ENCODE measurements around the gene TAB3.

TAB3 gene

DNA sequence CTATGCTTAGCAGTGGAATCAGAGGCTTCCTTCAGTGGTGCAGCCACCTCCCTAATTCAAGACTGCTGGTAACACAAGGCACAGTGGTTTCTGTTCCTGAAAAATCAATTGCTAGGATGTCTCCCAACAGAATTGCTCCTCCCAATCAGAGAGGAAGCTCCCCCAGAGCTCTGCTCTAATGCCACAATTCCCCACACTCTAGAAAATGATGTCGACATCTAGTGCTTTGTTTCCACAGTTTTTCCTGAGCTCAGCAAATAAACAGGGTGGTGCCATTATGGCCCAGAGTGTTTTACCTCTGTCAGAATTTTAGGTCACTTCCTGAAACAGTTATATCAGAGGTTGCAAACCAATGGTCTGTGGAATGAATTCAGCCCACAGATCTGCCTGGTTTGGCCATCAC lies 24.7 kb downstream of the TAB3 start:
- no peaks in the 10 kb centered on the region for H3K4me1 Mint-ChIP-seq
- no peaks in the 10 kb centered on the region for H3K27me3 Mint-ChIP-seq
- H3K4me3 Mint-ChIP-seq, result no peak overlapping the region
- H3K27ac Mint-ChIP-seq, result no peak overlapping the region
- H3K9me3 Mint-ChIP-seq, result no peaks in the 10 kb centered on the region
- peaks cover 7% of the 10 kb centered on the region for H3K36me3 Mint-ChIP-seq

DNA sequence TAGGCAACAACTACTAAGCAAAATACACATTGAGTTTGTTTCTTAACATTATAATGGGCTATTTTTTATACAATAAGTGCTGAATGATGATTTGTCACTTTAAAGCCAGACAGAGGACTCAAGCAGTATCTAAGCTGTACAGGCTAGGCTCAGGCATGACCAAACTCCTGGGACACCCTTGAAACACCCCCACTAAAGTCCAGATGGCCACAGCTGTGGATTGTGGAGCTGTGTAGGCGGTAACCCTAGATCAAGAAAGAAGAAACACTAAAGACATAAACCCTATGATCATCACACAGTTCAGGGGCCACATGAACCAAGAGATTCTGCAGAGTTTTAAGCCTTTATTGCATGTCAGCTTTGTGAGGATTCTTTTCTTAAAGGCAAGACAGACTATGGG lies 25.1 kb downstream of the TAB3 start:
- Mint-ChIP-seq H3K27me3 (no peaks in the 10 kb centered on the region), H3K9me3 (no peaks in the 10 kb centered on the region), H3K4me1 (no peaks in the 10 kb centered on the region), H3K36me3 (peaks cover 5% of the 10 kb centered on the region), H3K27ac (no peak overlapping the region), H3K4me3 (no peak overlapping the region)

DNA sequence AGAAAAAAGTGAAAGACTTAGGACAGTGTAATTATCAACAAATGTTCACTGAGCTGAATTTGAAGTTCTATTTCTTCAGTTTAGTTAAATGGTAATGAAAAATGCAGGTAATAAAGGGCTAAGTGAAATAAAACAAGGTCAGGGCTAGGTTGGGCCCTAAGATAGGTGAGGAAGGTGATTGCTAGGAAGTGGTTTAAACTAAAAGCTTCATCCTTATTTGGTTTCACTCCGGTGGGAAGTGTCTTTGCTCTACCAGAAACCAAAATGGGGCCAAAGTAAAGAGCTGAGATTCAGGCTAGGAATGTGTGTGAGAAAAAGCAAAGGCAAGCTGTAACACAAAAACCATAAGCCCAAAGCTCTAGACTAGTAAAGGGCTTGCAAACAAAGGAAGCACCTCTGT lies 31.0 kb downstream of the TAB3 start:
- Mint-ChIP-seq H3K4me3 (no peak overlapping the region), H3K27me3 (no peaks in the 10 kb centered on the region), H3K27ac (peak overlapping the region; percentile 18), H3K36me3 (peaks cover 15% of the 10 kb centered on the region), H3K9me3 (no peaks in the 10 kb centered on the region), H3K4me1 (no peaks in the 10 kb centered on the region)

DNA sequence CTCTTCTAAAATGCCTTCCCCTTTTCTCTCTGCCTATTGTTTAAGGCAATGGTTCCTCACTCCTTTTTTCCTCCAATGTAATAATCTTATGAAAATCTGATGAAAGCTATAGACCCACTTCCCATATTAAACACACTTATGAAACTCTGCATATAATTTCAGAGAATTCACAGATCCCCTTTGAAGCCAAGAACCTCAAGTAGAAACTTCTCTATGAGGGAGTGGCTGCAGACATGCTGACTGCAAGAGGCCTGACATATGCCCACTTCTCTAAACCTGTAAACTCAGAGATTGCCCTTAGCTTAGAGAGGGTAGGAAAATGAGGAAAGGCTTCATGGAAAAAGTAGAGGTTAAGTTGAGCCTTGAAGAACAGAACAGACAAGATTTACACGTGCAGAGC lies 37.6 kb downstream of the TAB3 start:
- Mint-ChIP-seq H3K4me1 (no peaks in the 10 kb centered on the region), H3K9me3 (no peaks in the 10 kb centered on the region), H3K27me3 (no peaks in the 10 kb centered on the region), H3K27ac (no peak overlapping the region), H3K36me3 (peaks cover 15% of the 10 kb centered on the region), H3K4me3 (no peak overlapping the region)

DNA sequence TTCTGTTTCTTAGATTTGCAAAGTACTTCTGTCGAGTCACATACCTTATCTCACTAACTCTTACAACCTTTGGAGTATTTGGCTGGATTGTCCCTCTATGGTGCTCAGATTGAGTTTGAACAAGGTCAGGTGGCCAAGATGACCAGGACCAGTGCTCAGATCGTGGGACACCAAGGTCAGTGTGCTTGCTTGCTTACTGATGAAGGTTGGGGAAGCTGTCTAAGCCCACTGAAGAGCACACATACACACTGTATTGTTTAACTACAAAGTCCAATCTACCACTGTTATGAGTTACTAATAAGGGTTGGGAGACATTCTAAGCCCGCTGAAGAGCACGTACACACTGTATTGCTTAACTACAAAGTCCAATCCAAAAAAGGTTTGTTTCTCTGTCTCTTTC lies 53.7 kb downstream of the TAB3 start:
- H3K4me1 Mint-ChIP-seq, result peaks cover 17% of the 10 kb centered on the region
- peaks cover 15% of the 10 kb centered on the region for H3K36me3 Mint-ChIP-seq
- H3K4me3 Mint-ChIP-seq, result no peak overlapping the region
- H3K27me3 Mint-ChIP-seq, result no peaks in the 10 kb centered on the region
- no peak overlapping the region for H3K27ac Mint-ChIP-seq
- H3K9me3 Mint-ChIP-seq, result no peaks in the 10 kb centered on the region

DNA sequence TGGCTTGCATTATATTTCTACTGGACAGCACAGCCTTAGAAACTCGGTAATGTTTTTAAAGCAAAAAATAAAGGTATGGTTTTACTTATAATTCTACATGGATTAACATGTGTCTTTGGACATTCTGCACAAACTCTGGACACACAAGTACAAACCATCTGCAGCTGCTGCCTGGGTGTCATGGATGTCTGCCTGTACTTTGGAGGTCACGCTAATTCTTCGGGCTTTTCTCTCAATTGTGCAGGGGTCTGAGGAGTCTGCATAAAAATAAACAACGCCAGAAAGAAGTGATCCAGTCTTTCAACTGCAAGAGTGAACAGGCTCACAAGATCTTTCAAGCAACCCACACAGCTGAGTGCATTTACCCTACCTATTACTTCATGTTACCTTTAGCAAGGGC lies 55.2 kb downstream of the TAB3 start:
- no peaks in the 10 kb centered on the region for H3K9me3 Mint-ChIP-seq
- no peak overlapping the region for H3K27ac Mint-ChIP-seq
- no peak overlapping the region for H3K4me3 Mint-ChIP-seq
- H3K27me3 Mint-ChIP-seq, result no peaks in the 10 kb centered on the region
- H3K36me3 Mint-ChIP-seq, result peaks cover 10% of the 10 kb centered on the region
- H3K4me1 Mint-ChIP-seq, result peaks cover 32% of the 10 kb centered on the region

DNA sequence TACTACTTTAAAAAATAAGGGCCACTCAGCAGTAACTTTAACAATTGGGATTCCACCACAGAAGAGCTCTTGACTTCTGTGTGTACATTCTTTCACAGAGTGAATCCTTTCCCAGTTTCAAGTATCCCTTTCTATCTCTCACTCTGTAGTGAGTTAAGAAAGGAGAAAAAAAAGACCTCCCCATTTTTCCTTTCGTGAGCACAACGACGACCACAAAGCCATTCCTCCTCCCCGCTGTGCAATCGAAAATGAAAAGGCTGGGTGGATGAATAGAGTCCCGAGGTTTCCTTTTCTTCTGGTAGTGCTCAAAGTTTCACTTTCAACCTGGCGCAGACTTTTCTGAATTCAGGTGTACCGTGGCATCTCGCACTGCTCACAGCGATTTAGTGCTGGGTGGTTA lies 58.0 kb downstream of the TAB3 start:
- H3K36me3 Mint-ChIP-seq, result peaks cover 1% of the 10 kb centered on the region
- H3K4me1 Mint-ChIP-seq, result peaks cover 44% of the 10 kb centered on the region
- H3K9me3 Mint-ChIP-seq, result no peaks in the 10 kb centered on the region
- peak overlapping the region; percentile 78 for H3K4me3 Mint-ChIP-seq
- no peaks in the 10 kb centered on the region for H3K27me3 Mint-ChIP-seq
- H3K27ac Mint-ChIP-seq, result peak overlapping the region; percentile 77

DNA sequence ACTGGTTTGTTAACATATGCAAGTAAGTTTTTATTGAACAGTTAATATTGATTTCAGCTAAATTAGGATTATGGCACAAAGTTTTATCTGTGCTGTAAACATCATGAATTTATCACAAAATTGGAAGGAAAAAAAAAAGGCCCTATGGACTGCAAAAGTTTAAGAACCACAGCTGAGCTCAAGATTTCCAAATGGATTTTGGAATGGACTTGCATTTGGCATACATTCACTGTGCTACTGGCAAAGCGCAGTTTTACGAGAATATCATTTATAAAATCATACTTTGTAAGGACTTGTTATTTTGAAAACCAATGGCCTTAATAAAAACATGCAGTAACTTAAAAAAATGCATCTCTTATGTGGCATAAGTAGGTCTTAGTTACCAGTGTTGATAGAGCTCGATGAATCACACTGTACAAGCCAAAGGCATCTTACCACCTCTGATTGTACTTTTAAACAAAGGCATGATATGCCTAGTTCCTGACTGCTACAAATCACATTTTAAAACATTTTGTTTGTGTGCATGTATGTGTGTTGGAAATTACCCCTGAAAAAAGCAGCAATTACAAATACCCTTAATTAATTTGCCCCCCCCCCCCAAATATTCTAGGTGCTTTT lies 58.6 kb downstream of the TAB3 start:
- H3K9me3 Mint-ChIP-seq, result no peaks in the 10 kb centered on the region
- no peaks in the 10 kb centered on the region for H3K27me3 Mint-ChIP-seq
- peaks cover 49% of the 10 kb centered on the region for H3K4me1 Mint-ChIP-seq
- H3K27ac Mint-ChIP-seq, result peak overlapping the region; percentile 30
- H3K36me3 Mint-ChIP-seq, result peaks cover 1% of the 10 kb centered on the region
- H3K4me3 Mint-ChIP-seq, result peak overlapping the region; percentile 78

DNA sequence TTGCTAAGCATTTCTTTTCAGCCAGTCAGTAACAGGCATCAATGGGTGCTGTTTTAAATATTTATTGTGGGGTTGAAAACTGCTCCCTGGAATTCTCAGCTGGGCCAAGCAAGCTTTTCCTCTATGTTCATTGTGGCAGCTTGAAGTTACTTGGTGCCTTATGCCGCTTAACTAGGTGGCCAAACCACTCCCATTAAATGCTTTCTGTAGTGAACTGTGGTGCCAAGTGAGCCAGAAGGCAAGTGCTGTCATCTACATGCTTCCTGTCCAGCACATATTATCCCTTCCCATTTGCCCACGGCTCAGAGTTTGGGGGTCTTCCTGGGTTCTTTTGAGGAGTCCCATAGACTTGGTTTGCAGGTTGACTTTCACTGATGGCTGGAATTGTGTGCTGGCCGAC lies 64.8 kb downstream of the TAB3 start:
- H3K9me3 Mint-ChIP-seq, result no peaks in the 10 kb centered on the region
- no peaks in the 10 kb centered on the region for H3K36me3 Mint-ChIP-seq
- peaks cover 44% of the 10 kb centered on the region for H3K4me1 Mint-ChIP-seq
- H3K4me3 Mint-ChIP-seq, result no peak overlapping the region
- H3K27ac Mint-ChIP-seq, result no peak overlapping the region
- no peaks in the 10 kb centered on the region for H3K27me3 Mint-ChIP-seq

DNA sequence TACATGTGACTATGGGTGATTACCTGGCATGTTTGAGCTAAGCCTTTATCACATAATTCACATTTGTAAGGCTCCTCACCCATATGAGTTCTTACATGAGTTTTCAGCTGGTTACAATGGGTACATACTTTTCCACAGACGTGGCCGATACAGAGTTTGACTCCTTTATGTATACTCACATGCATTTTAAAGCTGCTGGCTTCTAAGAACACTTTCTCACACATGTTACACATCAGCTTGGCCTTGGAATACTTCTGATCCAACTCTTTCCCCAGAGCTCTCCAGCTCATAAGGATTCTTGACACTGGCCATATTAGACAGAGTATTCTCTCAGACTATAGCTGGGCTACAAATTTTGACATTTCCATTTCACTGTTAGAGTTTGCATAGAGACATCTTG lies 66.3 kb downstream of the TAB3 start:
- Mint-ChIP-seq H3K9me3 (no peaks in the 10 kb centered on the region), H3K27ac (no peak overlapping the region), H3K36me3 (no peaks in the 10 kb centered on the region), H3K4me1 (peaks cover 32% of the 10 kb centered on the region), H3K27me3 (no peaks in the 10 kb centered on the region), H3K4me3 (no peak overlapping the region)

DNA sequence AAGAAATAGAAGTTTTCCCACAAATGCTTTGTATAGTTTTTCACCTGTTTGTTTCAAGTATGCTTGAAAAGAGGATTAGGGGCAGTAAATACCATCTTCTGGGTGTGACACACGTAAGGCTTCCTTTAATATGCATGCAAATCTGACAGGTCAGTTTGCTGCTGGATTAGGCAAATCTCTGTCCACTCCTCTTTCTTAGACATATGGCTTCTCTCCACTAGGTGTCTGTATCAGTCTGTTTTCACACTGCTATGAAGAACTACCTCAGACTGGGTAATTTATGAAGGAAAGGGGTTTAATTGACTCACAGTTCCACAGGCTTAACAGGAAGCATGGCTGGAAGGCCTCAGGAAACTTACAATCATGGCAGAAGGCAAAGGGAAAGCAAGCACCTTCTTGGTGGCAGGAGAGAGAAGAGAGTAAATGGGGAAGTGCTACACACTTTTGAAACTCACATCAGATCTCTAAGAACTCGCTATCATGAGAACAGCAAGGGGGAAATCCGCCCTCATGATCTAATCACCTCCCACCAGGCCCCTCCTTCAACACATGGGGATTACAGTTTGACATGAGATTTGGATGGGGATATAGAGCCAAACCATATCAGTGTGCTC lies 66.9 kb downstream of the TAB3 start:
- peaks cover 32% of the 10 kb centered on the region for H3K4me1 Mint-ChIP-seq
- H3K27ac Mint-ChIP-seq, result no peak overlapping the region

DNA sequence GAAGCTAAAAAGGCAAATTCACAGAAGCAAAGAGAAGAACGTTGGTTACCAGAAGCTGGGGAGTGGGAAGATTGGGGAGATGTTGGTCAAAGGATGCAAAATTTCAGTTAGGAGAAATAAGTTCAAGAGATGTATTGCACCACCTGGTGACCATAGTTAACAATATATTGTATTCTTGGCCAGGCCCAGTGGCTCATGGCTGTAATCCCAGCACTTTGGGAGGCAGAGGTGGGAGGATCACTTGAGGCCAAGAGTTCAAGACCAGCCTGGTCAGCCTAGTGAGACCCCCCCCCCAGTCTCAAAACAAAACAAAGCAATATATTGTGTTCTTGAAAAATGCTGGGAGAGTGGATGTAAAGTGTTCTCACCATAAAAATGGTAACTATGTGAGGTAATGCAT lies 67.9 kb downstream of the TAB3 start:
- peaks cover 28% of the 10 kb centered on the region for H3K4me1 Mint-ChIP-seq
- no peaks in the 10 kb centered on the region for H3K36me3 Mint-ChIP-seq
- no peaks in the 10 kb centered on the region for H3K27me3 Mint-ChIP-seq
- no peak overlapping the region for H3K4me3 Mint-ChIP-seq
- no peaks in the 10 kb centered on the region for H3K9me3 Mint-ChIP-seq
- H3K27ac Mint-ChIP-seq, result no peak overlapping the region

More for the DNA sequence above, 66.9 kb downstream of the TAB3 start:
- no peaks in the 10 kb centered on the region for H3K27me3 Mint-ChIP-seq
- no peaks in the 10 kb centered on the region for H3K36me3 Mint-ChIP-seq
- no peaks in the 10 kb centered on the region for H3K9me3 Mint-ChIP-seq
- H3K4me3 Mint-ChIP-seq, result no peak overlapping the region

DNA sequence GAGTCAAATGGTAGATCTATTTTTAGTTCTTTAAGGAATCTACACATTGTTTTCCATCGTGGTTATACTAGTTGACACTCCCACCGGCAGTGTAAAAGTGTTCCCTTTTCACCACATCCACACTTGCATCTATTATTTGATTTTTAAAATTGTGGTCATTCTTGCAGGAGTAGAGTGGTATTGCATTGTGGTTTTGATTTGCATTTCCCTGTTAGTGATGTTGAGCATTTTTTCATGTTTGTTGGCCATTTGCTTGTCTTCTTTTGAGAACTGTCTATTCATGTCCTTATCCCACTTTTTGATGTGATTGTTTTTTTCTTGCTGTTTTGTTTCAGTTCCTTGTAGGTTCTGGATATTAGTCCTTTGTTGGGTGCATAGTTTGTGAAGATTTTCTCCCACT lies 70.0 kb downstream of the TAB3 start:
- no peak overlapping the region for H3K27ac Mint-ChIP-seq

DNA sequence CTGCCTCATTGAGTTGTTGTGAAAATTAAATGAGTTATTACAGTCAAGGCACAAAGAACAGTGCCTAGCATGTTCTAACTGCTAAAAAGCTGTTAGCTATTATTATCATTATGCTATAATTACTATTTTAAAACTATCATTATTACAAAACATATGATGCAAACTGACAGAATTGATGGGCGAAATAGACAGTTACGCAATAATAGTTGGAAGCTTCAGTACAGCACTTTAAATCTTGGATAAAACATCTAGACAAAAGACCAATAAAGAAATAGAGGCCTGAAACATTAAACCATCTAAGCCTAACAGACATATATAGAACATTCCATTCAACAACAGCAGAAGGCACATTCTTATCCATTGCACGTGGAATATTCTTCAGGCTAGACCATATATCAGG lies 73.0 kb downstream of the TAB3 start:
- H3K4me1 Mint-ChIP-seq, result no peaks in the 10 kb centered on the region
- H3K27ac Mint-ChIP-seq, result no peak overlapping the region
- no peaks in the 10 kb centered on the region for H3K9me3 Mint-ChIP-seq
- no peaks in the 10 kb centered on the region for H3K27me3 Mint-ChIP-seq
- no peak overlapping the region for H3K4me3 Mint-ChIP-seq
- no peaks in the 10 kb centered on the region for H3K36me3 Mint-ChIP-seq

More for the DNA sequence above, 70.0 kb downstream of the TAB3 start:
- H3K4me3 Mint-ChIP-seq, result no peak overlapping the region
- no peaks in the 10 kb centered on the region for H3K36me3 Mint-ChIP-seq
- peaks cover 12% of the 10 kb centered on the region for H3K4me1 Mint-ChIP-seq
- no peaks in the 10 kb centered on the region for H3K27me3 Mint-ChIP-seq
- H3K9me3 Mint-ChIP-seq, result no peaks in the 10 kb centered on the region

DNA sequence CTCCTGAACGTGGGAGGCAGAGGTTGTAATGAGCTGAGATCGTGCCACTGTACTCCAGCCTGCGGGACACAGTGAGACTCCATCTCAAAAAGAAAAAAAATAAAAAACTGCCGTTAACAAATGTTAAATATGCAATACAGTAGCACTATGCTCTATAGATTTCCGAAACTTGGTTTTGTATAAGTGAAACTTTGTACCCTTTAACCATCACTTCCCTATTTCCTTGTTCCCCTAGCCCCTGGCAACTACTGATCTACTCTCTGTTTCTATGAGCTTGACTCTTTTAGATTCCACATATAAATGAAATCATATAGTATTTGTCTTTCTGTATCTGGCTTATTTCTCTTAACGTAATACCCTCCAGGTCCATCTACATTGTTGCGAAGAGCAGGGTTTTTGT lies 74.1 kb downstream of the TAB3 start:
- Mint-ChIP-seq H3K4me1 (no peaks in the 10 kb centered on the region), H3K27me3 (no peaks in the 10 kb centered on the region), H3K27ac (no peak overlapping the region), H3K9me3 (no peaks in the 10 kb centered on the region), H3K36me3 (no peaks in the 10 kb centered on the region), H3K4me3 (no peak overlapping the region)

DNA sequence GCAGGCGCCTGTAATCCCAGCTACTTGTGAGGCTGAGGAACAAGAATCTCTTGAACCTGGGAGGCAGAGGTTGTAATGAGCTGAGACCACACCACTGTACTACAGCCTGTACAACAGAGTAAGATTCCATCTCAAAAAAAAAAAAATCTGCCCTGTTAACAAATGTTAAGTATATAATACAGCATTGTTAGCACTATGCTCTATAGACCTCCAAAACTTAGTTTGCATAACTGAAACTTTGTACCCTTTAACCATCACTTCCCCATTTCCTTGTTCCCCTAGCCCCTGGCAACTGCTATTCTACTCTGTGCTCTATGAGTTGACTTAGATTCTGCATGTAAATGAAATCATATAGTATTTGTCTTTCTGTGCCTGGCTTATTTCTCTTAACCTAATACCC lies 76.7 kb downstream of the TAB3 start:
- no peaks in the 10 kb centered on the region for H3K36me3 Mint-ChIP-seq
- H3K27ac Mint-ChIP-seq, result no peak overlapping the region
- no peaks in the 10 kb centered on the region for H3K9me3 Mint-ChIP-seq
- no peak overlapping the region for H3K4me3 Mint-ChIP-seq
- no peaks in the 10 kb centered on the region for H3K27me3 Mint-ChIP-seq
- no peaks in the 10 kb centered on the region for H3K4me1 Mint-ChIP-seq

DNA sequence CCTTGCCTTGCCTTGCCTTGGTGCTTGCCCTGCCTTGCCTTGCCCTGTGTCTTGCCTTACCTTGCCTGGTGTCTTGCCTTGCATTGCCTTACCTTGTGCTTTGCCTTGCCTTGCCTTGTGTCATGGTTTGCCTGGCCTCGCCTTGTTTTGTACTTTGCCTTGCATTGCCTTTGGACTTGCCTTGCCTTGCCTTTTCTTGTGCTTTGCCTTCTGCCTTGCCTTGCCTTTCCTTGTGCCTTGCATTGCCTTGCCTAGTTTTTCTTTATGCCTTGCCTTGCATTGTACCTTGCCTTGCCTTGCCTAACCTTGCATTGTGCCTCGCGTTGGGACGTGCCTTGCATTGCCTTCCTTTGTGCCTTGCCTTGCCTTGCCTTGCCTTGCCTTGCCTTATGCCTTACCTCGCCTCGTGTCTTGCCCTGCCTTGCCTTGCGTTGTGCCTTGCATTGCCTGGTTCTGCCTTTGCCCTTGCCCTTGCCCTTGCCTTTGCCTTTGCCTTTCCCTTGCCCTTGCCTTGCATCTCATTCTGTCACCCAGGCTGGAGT lies 82.8 kb downstream of the TAB3 start:
- Mint-ChIP-seq H3K4me1 (no peaks in the 10 kb centered on the region), H3K4me3 (no peak overlapping the region), H3K9me3 (no peaks in the 10 kb centered on the region), H3K27me3 (no peaks in the 10 kb centered on the region), H3K27ac (no peak overlapping the region), H3K36me3 (no peaks in the 10 kb centered on the region)

All from activated naive CD4-positive, alpha-beta T cell treated with anti-CD3 and anti-CD28 coated beads, Interleukin-2, amount 50 U/mL, for 24 hours (primary cell).